ENCODE results near the gene BMP8B.
"Not testable (repeated sequence)": the region's sequence is repeated elsewhere in the genome, so short reads cannot be mapped to it uniquely, and the experiment has no call there.

BMP8B gene

GRCh38 chr1:39788758-39789570 is at the start of gene BMP8B:
Gene BMP8B, minus strand, starts transcription at chr1:39788865. Its CDS starts 380 bp downstream, at chr1:39788485.
- peak; percentile 38 for DNase-seq (ENCODE audit: low read depth)

GRCh38 chr1:39836595-39837110 is 48.0 kb upstream of the BMP8B start:
- DNase-seq (ENCODE audit: low read depth) = no peak

GRCh38 chr1:39835935-39836594 is 47.4 kb upstream of the BMP8B start:
- no peak for DNase-seq (ENCODE audit: low read depth)

GRCh38 chr1:39835110-39835509 is 46.4 kb upstream of the BMP8B start:
- DNase-seq (ENCODE audit: low read depth) = no peak

- DNase-seq (ENCODE audit: low read depth) = no peak
These were observed 45.1 kb upstream of the BMP8B start for GRCh38 chr1:39833621-39834385.

- peak; percentile 43 for DNase-seq (ENCODE audit: low read depth)
These were observed 44.5 kb upstream of the BMP8B start for GRCh38 chr1:39833121-39833520.

GRCh38 chr1:39832294-39832693 is 43.6 kb upstream of the BMP8B start:
- no peak for DNase-seq (ENCODE audit: low read depth)

GRCh38 chr1:39829791-39830533 is 41.3 kb upstream of the BMP8B start:
- DNase-seq (ENCODE audit: low read depth) = peak; percentile 74

GRCh38 chr1:39828734-39829133 is 40.1 kb upstream of the BMP8B start:
- DNase-seq (ENCODE audit: low read depth) = no peak

- not testable (repeated sequence) for DNase-seq (ENCODE audit: low read depth)
These were observed 39.6 kb upstream of the BMP8B start for GRCh38 chr1:39828255-39828654.

- no peak for DNase-seq (ENCODE audit: low read depth)
These were observed 38.5 kb upstream of the BMP8B start for GRCh38 chr1:39827201-39827600.

- DNase-seq (ENCODE audit: low read depth) = no peak
These were observed 37.9 kb upstream of the BMP8B start for GRCh38 chr1:39826583-39826982.

- DNase-seq (ENCODE audit: low read depth) = no peak
These were observed 36.8 kb upstream of the BMP8B start for GRCh38 chr1:39825432-39825941.

GRCh38 chr1:39823450-39823849 is 34.8 kb upstream of the BMP8B start:
- DNase-seq (ENCODE audit: low read depth) = not testable (repeated sequence)

GRCh38 chr1:39822146-39822545 is 33.5 kb upstream of the BMP8B start:
- peak; percentile 84 for DNase-seq (ENCODE audit: low read depth)

- no peak for DNase-seq (ENCODE audit: low read depth)
These were observed 30.6 kb upstream of the BMP8B start for GRCh38 chr1:39819091-39819812.

- DNase-seq (ENCODE audit: low read depth) = no peak
These were observed 29.8 kb upstream of the BMP8B start for GRCh38 chr1:39818482-39818881.

- DNase-seq (ENCODE audit: low read depth) = not testable (repeated sequence)
These were observed 28.6 kb upstream of the BMP8B start for GRCh38 chr1:39817091-39817932.

- DNase-seq (ENCODE audit: low read depth) = peak; percentile 93
These were observed 27.9 kb upstream of the BMP8B start for GRCh38 chr1:39816415-39817090.

Data from EH (cell line).